K562 (cell line): ENCODE data around the gene HARS1. TPM values are rescaled to one million over a fixed set of nuclear protein-coding genes. Genes with fewer than 3 reads are reported as not detected.
A peak's percentile ranks its signal among the peaks of the same experiment; 100 is the strongest.

Experiments
- EHMT2 ChIP-seq: fragments of 450-650 bp; IDR thresholded peaks from 2 replicates; pipeline ENCODE4 v1.6.1; 2018; ENCODE audit warnings: antibody characterized with exemption
- EP400 ChIP-seq: fragments of 450-650 bp; IDR thresholded peaks from 2 replicates; pipeline ENCODE4 v1.6.1; 2017; ENCODE audit warnings: antibody characterized with exemption, mild to moderate bottlenecking, moderate library complexity
- ESRRA ChIP-seq: fragments of 450-650 bp; IDR thresholded peaks from 2 replicates; pipeline ENCODE4 v1.6.1; 2014; ENCODE audit warnings: low read depth, mild to moderate bottlenecking, moderate library complexity, borderline replicate concordance
- GATAD2A ChIP-seq: fragments of 450-650 bp; IDR thresholded peaks from 2 replicates; pipeline ENCODE4 v1.6.1; 2017
- GATAD2B ChIP-seq: fragments of 450-650 bp; IDR thresholded peaks from 2 replicates; pipeline ENCODE4 v1.6.1; 2017; ENCODE audit warnings: mild to moderate bottlenecking, borderline replicate concordance
- JUN ChIP-seq, 2 experiments: sonication (generic) in 1 of 2; formaldehyde crosslinking in 1 of 2; IDR thresholded peaks; 2 replicates each; pipeline versions ENCODE4 v1.6.1 to v1.8.0; 2012 to 2022; ENCODE audit warnings: borderline replicate concordance in 2 of 2, mild to moderate bottlenecking in 2 of 2, improper control_type of control experiment in 1 of 2, low read depth in 1 of 2, low read length in 1 of 2, missing genetic modification reagents in 1 of 2
- MTA2 ChIP-seq: fragments of 450-650 bp; IDR thresholded peaks from 2 replicates; pipeline ENCODE4 v1.6.1; 2016; ENCODE audit warnings: low read depth
- NUFIP1 ChIP-seq: fragments of 450-650 bp; IDR thresholded peaks from 2 replicates; pipeline ENCODE4 v1.6.1; 2018; ENCODE audit not compliant: partially characterized antibody
- PHF20 ChIP-seq: fragments of 450-650 bp; IDR thresholded peaks from 2 replicates; pipeline ENCODE4 v1.6.1; 2018; ENCODE audit not compliant: partially characterized antibody
- PHF21A ChIP-seq: fragments of 450-650 bp; IDR thresholded peaks from 2 replicates; pipeline ENCODE4 v1.6.1; 2017; ENCODE audit warnings: low read depth, borderline replicate concordance
- SIN3A ChIP-seq, 2 experiments: fragments of 150-350 bp in 1 of 2; IDR thresholded peaks; 2 replicates each; pipeline ENCODE4 v1.6.1; 2011 to 2016; ENCODE audit warnings: borderline replicate concordance in 2 of 2, low read depth in 2 of 2, low read length in 2 of 2, mild to moderate bottlenecking in 2 of 2, moderate library complexity in 2 of 2; ENCODE audit not compliant: control insufficient read depth in 1 of 2
- SMARCC2 ChIP-seq: fragments of 450-650 bp; IDR thresholded peaks from 2 replicates; pipeline ENCODE4 v1.6.1; 2017; ENCODE audit warnings: antibody characterized with exemption, moderate library complexity, mild to moderate bottlenecking, low read depth
- SREBF1 ChIP-seq: fragments of 150-350 bp; IDR thresholded peaks from 2 replicates; pipeline ENCODE4 v1.6.1; 2014; ENCODE audit warnings: antibody characterized with exemption, low read depth, low read length, borderline replicate concordance
- TEAD4 ChIP-seq, 2 experiments: sonication (generic) in 1 of 2; formaldehyde crosslinking in 1 of 2; IDR thresholded peaks; 2 replicates each; pipeline versions ENCODE4 v1.6.1 to v1.8.0; 2012 to 2022; ENCODE audit warnings: borderline replicate concordance in 1 of 2, inconsistent platforms in 1 of 2, low read length in 1 of 2, mild to moderate bottlenecking in 1 of 2, missing genetic modification reagents in 1 of 2
- ZBTB7A ChIP-seq: IDR thresholded peaks from 2 replicates; pipeline ENCODE4 v1.6.1; 2011; ENCODE audit warnings: low read depth, mild to moderate bottlenecking, low read length, moderate library complexity, borderline replicate concordance; ENCODE audit not compliant: control insufficient read depth
- ZKSCAN8 ChIP-seq: fragments of 200-800 bp; sonication (Bioruptor generic); IDR thresholded peaks from 2 replicates; pipeline ENCODE4 v1.6.1; 2016; ENCODE audit warnings: missing genetic modification characterization, missing compliant biosample characterization
- ZNF316 ChIP-seq: fragments of 450-650 bp; IDR thresholded peaks from 2 replicates; pipeline ENCODE4 v1.6.1; 2016
- ZNF354B ChIP-seq: fragments of 250-450 bp; sonication (Bioruptor Pico); IDR thresholded peaks from 2 replicates; pipeline ENCODE4 v1.4.0; 2020
- polyA plus RNA-seq, 8 experiments: library from polyadenylated mRNA; depleted of rRNA in 4 of 8; stranded (reverse) in 5 of 8; unstranded in 3 of 8; fragments of >200 nt; fragmentation: Nextera tagmentation in 2 of 8; fragmentation: Illumina TruSeq in 1 of 8; extraction: Ambion mirVana in 2 of 8; extraction: Trizol in 1 of 8; gene quantifications; 2 replicates each; pipeline versions ENCODE4 v1.2.1 to v1.2.3, GENCODE V29; 2011 to 2014; ENCODE audit warnings: inconsistent platforms in 1 of 8, missing spikeins in 1 of 8
- total RNA-seq, 7 experiments: library from RNA; depleted of rRNA in 6 of 7; stranded (reverse); fragments of >200 nt in 6 of 7; fragmentation: Illumina TruSeq in 2 of 7; extraction: Trizol in 2 of 7; gene quantifications; 2 replicates each; pipeline versions ENCODE4 v1.2.1 to v1.2.3, GENCODE V29; 2011 to 2021; ENCODE audit warnings: low replicate concordance in 1 of 7
- TF ChIP-seq, protein P1 (sequence below), 2 experiments: IDR thresholded peaks in 1 of 2; conservative IDR thresholded peaks in 1 of 2; 2 replicates each; pipeline ENCODE4 v1.6.1; 2016; ENCODE audit warnings: low read depth in 2 of 2, mild to moderate bottlenecking in 1 of 2, missing compliant biosample characterization in 1 of 2, missing genetic modification characterization in 1 of 2, moderate library complexity in 1 of 2
- TF ChIP-seq, protein P2 (sequence below): fragments of 250-450 bp; sonication (Bioruptor Pico); IDR thresholded peaks from 2 replicates; pipeline ENCODE4 v1.9.0; 2021; ENCODE audit warnings: mild to moderate bottlenecking
- TF ChIP-seq, protein P3 (sequence below), 2 experiments: IDR thresholded peaks; 2 replicates each; pipeline ENCODE4 v1.6.1; 2012; ENCODE audit warnings: improper control_type of control experiment in 2 of 2, low read depth in 2 of 2, low read length in 2 of 2, borderline replicate concordance in 1 of 2

Gene HARS1
- total and polyA plus RNA-seq, 9 of the 15 experiments (the other 6 are each of a cell fraction or from before 2014, with no cell fraction given) = 13.5 to 88.5 (median 75.2) TPM

DNA sequence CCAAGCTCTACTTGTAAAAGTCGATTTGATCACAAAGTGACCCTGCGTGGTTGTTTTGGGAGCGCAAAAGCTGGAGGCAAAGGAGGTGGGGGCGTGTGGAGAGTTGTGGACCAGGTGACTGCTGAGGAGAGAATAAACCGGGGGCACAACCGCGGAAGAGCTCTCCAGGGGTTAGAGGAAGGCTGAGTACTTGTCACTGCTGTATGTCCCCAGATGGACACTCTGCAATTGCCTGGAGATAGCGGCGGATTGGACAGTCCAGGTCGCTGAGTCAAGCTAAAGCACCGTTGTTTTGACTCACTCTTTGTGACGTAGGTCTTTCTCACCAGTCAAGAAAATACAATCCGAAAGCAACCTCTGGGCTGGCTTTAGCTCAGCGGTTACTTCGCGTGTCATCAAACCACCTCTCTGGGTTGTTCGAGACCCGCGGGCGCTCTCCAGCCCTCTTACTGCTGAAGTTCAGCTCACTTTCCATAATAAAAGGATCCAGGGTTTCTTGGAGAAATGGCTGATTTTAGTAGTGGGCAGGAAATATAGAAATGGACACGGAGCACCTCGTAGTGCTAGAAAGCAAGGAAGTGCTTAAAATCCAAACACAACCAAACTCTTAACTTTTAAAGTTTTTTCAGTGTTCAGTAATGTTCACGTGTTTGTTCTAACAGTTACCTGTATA is 34.8 kb upstream of the HARS1 start (continued):
- TF ChIP-seq, protein P1, sequence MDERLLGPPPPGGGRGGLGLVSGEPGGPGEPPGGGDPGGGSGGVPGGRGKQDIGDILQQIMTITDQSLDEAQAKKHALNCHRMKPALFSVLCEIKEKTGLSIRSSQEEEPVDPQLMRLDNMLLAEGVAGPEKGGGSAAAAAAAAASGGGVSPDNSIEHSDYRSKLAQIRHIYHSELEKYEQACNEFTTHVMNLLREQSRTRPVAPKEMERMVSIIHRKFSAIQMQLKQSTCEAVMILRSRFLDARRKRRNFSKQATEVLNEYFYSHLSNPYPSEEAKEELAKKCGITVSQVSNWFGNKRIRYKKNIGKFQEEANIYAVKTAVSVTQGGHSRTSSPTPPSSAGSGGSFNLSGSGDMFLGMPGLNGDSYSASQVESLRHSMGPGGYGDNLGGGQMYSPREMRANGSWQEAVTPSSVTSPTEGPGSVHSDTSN (CRISPR knock-in tag; IDR thresholded peaks at IDR 0.05; ENCODE audit: low read depth) = no peak
- TF ChIP-seq, protein P1 (tag; conservative IDR thresholded peaks at IDR 0.05; ENCODE audit: low read depth) = peak; percentile 34; the same call in 1 of the 2 replicates
- 0 out of 2 replicates have a peak, but pooled peaks have one; percentile 61 for TF ChIP-seq PHF21A
- peak; percentile 5; the same call in 1 of the 2 replicates for TF ChIP-seq SMARCC2
- TF ChIP-seq GATAD2B = peak; percentile 65; the same call in 1 of the 2 replicates
- TF ChIP-seq MTA2 = no peak
- TF ChIP-seq JUN (IDR thresholded peaks at IDR 0.05; ENCODE audit: borderline replicate concordance, low read depth, low read length) = peak; percentile 83
- 0 out of 2 replicates have a peak, but pooled peaks have one; percentile 41 for TF ChIP-seq JUN (CRISPR knock-in tag; IDR thresholded peaks at IDR 0.05; ENCODE audit: borderline replicate concordance)
- TF ChIP-seq, protein P2, sequence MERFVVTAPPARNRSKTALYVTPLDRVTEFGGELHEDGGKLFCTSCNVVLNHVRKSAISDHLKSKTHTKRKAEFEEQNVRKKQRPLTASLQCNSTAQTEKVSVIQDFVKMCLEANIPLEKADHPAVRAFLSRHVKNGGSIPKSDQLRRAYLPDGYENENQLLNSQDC = no peak
- peak; percentile 71; the same call in 1 of the 2 replicates for TF ChIP-seq ESRRA
- TF ChIP-seq PHF20 = peak; percentile 49
- TF ChIP-seq NUFIP1 = peak; percentile 75
- TF ChIP-seq, protein P3, sequence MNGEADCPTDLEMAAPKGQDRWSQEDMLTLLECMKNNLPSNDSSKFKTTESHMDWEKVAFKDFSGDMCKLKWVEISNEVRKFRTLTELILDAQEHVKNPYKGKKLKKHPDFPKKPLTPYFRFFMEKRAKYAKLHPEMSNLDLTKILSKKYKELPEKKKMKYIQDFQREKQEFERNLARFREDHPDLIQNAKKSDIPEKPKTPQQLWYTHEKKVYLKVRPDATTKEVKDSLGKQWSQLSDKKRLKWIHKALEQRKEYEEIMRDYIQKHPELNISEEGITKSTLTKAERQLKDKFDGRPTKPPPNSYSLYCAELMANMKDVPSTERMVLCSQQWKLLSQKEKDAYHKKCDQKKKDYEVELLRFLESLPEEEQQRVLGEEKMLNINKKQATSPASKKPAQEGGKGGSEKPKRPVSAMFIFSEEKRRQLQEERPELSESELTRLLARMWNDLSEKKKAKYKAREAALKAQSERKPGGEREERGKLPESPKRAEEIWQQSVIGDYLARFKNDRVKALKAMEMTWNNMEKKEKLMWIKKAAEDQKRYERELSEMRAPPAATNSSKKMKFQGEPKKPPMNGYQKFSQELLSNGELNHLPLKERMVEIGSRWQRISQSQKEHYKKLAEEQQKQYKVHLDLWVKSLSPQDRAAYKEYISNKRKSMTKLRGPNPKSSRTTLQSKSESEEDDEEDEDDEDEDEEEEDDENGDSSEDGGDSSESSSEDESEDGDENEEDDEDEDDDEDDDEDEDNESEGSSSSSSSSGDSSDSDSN (IDR thresholded peaks at IDR 0.05; ENCODE audit: borderline replicate concordance in 1 of 2, low read depth in 2 of 2, low read length in 2 of 2) = peak in 1 of 2 experiments; percentile 49; a peak in 1 of 4 replicates
- peak; percentile 55; the same call in 1 of the 2 replicates for TF ChIP-seq SREBF1
- peak; percentile 91 for TF ChIP-seq EHMT2
- TF ChIP-seq SIN3A (IDR thresholded peaks at IDR 0.05; ENCODE audit: borderline replicate concordance in 2 of 2, control insufficient read depth in 1 of 2, low read depth in 2 of 2, low read length in 2 of 2) = peak; percentile 54 to 57; a peak in 1 of 4 replicates
- 0 out of 2 replicates have a peak, but pooled peaks have one; percentile 49 for TF ChIP-seq ZKSCAN8 (CRISPR knock-in tag)
- TF ChIP-seq ZNF354B (CRISPR knock-in tag) = no peak
- peak; percentile 51; the same call in 1 of the 2 replicates for TF ChIP-seq ZBTB7A
- peak; percentile 87 for TF ChIP-seq TEAD4 (IDR thresholded peaks at IDR 0.05; ENCODE audit: low read length)
- TF ChIP-seq TEAD4 (CRISPR knock-in tag; IDR thresholded peaks at IDR 0.05; ENCODE audit: borderline replicate concordance) = no peak
- TF ChIP-seq EP400 = peak; percentile 16; the same call in 1 of the 2 replicates
- no peak for TF ChIP-seq GATAD2A
- TF ChIP-seq ZNF316 = peak; percentile 83
